Glutamatergic neuron (in vitro differentiated cells): ENCODE measurements around the gene DSCAML1. TPM values are rescaled to one million over a fixed set of nuclear protein-coding genes. Genes with fewer than 3 reads are reported as not detected.
A peak's percentile ranks its signal among the peaks of the same experiment; 100 is the strongest.

Experiments
- DNase-seq: peaks from one replicate; pipeline ENCODE4 v3.0.0; 2022
- H3K27ac Mint-ChIP-seq: one replicate; pipeline ENCODE4 v1.8.0; 2020; ENCODE audit warnings: mild to moderate bottlenecking, mixed read lengths, inconsistent platforms; ENCODE audit not compliant: unreplicated experiment
- H3K27me3 Mint-ChIP-seq: one replicate; pipeline ENCODE4 v1.8.0; 2020; ENCODE audit warnings: mild to moderate bottlenecking, moderate library complexity, mixed read lengths, inconsistent platforms; ENCODE audit not compliant: unreplicated experiment
- H3K36me3 Mint-ChIP-seq: one replicate; pipeline ENCODE4 v1.8.0; 2020; ENCODE audit warnings: mild to moderate bottlenecking, mixed read lengths, inconsistent platforms; ENCODE audit not compliant: unreplicated experiment
- H3K4me1 Mint-ChIP-seq: one replicate; pipeline ENCODE4 v1.8.0; 2020; ENCODE audit warnings: mild to moderate bottlenecking, low read depth, mixed read lengths, inconsistent platforms; ENCODE audit not compliant: unreplicated experiment
- H3K4me3 Mint-ChIP-seq: one replicate; pipeline ENCODE4 v1.8.0; 2020; ENCODE audit warnings: mild to moderate bottlenecking, mixed read lengths, inconsistent platforms; ENCODE audit not compliant: unreplicated experiment
- H3K9me3 Mint-ChIP-seq: one replicate; pipeline ENCODE4 v1.8.0; 2020; ENCODE audit warnings: mild to moderate bottlenecking, moderate library complexity, mixed read lengths, inconsistent platforms; ENCODE audit not compliant: unreplicated experiment
- total RNA-seq: library from RNA; stranded (reverse); fragmentation: NEBNext Ultra II Directional; extraction: Animal tissue kit (Norgen Biotek cat#: 25700); gene quantifications from one replicate; pipeline ENCODE4 v1.2.1, GENCODE V29; 2021; ENCODE audit not compliant: unreplicated experiment
- TF ChIP-seq, protein P1 (sequence below): fragments of 200-600 bp; sonication (generic); IDR thresholded peaks from one replicate; pipeline ENCODE4 v1.5.0; 2021; ENCODE audit not compliant: partially characterized antibody, unreplicated experiment

The DSCAML1 gene
- total RNA-seq, 1 donor from 2014 or later = 0.07 TPM

DNA sequence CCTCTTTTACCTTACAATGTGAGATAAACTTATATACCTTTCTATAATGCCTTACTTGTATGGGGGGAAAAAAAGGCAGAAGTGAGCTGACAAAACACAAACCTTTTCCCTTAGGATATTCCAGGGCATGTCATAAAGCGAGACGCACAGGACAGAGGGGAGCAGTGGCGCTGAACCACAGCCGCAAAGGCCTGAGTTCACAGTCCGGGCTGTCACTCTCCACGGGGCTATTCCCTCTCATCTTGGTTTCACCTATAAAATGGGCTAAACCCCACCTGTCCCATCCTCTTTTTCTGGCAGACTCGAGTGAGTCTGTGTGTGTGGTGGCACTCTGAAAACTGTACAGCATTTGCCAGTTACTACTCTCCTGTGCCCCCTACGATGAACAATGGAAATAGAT is 41.9 kb upstream of the DSCAML1 start:
- DNase-seq = no peak
- Mint-ChIP-seq H3K27me3 (no peaks in the 10 kb centered on the region), H3K4me3 (no peak overlapping the region), H3K36me3 (no peaks in the 10 kb centered on the region), H3K27ac (no peak overlapping the region), H3K9me3 (no peaks in the 10 kb centered on the region), H3K4me1 (peaks cover 15% of the 10 kb centered on the region)
- TF ChIP-seq, protein P1, sequence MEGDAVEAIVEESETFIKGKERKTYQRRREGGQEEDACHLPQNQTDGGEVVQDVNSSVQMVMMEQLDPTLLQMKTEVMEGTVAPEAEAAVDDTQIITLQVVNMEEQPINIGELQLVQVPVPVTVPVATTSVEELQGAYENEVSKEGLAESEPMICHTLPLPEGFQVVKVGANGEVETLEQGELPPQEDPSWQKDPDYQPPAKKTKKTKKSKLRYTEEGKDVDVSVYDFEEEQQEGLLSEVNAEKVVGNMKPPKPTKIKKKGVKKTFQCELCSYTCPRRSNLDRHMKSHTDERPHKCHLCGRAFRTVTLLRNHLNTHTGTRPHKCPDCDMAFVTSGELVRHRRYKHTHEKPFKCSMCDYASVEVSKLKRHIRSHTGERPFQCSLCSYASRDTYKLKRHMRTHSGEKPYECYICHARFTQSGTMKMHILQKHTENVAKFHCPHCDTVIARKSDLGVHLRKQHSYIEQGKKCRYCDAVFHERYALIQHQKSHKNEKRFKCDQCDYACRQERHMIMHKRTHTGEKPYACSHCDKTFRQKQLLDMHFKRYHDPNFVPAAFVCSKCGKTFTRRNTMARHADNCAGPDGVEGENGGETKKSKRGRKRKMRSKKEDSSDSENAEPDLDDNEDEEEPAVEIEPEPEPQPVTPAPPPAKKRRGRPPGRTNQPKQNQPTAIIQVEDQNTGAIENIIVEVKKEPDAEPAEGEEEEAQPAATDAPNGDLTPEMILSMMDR = no peak

DNA sequence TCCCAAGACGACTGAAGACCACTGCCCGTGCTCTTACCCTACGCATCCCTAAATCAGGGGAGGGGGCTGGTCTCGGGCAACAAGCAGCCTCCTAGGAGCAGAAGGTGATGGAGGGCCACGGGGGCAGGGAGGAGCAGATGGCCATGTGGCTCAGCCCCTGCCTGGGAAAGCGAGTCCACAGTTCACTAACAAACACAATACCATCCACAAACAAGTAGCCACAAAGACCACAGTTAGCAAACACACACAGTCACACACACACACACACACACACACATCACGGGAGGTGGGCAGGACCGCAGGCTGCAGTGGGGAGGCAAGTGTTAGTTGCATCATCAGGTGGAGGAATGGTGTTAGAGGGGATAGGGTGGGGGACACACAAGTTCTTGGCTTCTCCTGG is 40.8 kb upstream of the DSCAML1 start:
- peak overlapping the region; percentile 48 for H3K4me3 Mint-ChIP-seq
- H3K4me1 Mint-ChIP-seq = peaks cover 15% of the 10 kb centered on the region
- H3K36me3 Mint-ChIP-seq = no peaks in the 10 kb centered on the region
- H3K27me3 Mint-ChIP-seq = peaks cover 2% of the 10 kb centered on the region
- no peaks in the 10 kb centered on the region for H3K9me3 Mint-ChIP-seq
- DNase-seq = peak; percentile 13
- no peak overlapping the region for H3K27ac Mint-ChIP-seq
- TF ChIP-seq, protein P1 = no peak

DNA sequence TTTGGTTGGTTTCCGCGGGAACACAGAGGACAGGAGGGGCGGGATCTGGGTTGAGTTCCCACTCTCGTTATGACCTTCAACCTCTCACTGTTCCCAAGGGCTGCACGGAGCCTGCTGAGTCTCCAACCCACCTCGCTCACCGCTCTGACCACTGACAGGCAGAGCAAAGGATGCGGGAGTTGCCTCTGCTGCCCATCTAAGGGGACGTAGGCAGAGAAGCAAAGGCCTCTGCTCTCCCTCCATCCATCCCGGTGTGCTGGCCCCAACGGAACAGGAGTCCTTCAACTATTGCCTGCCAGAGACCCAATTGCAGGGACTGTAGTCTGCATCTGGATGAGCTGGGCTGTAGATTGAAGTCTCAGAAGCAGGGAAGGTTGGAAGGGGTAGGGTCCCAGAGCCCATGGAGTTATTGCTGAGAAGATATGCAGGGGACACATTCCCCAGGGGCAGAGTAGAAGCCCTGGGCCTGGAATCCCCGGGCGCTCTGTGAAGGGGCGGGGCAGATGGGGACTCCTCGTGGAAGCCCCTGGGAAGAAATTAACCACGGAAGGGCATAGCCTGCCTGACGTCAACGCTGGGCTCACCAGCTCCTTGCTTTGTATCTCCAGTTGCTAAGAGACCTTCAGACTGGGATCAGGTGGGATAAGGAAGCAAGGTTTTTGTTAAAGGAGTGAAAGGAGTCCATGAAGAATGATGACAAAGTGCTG is 40.2 kb upstream of the DSCAML1 start:
- H3K4me1 Mint-ChIP-seq = peaks cover 15% of the 10 kb centered on the region
- H3K27ac Mint-ChIP-seq = no peak overlapping the region

GRCh38 chr11:117836077-117836960 is 39.3 kb upstream of the DSCAML1 start:
- H3K4me1 Mint-ChIP-seq = peaks cover 15% of the 10 kb centered on the region
- peaks cover 1% of the 10 kb centered on the region for H3K9me3 Mint-ChIP-seq
- H3K4me3 Mint-ChIP-seq = no peak overlapping the region
- no peaks in the 10 kb centered on the region for H3K36me3 Mint-ChIP-seq
- H3K27ac Mint-ChIP-seq = no peak overlapping the region
- DNase-seq = peak; percentile 10
- TF ChIP-seq, protein P1 = no peak
- peaks cover 4% of the 10 kb centered on the region for H3K27me3 Mint-ChIP-seq

More for the DNA sequence above, 40.2 kb upstream of the DSCAML1 start:
- H3K36me3 Mint-ChIP-seq = no peaks in the 10 kb centered on the region
- DNase-seq = peak; percentile 38
- peak overlapping the region; percentile 48 for H3K4me3 Mint-ChIP-seq
- no peaks in the 10 kb centered on the region for H3K9me3 Mint-ChIP-seq
- TF ChIP-seq, protein P1 = no peak
- H3K27me3 Mint-ChIP-seq = peaks cover 4% of the 10 kb centered on the region
